ENCODE data around the gene FBP1. TPM values are rescaled to one million over a fixed set of nuclear protein-coding genes. Genes with fewer than 3 reads are reported as not detected.

Gene FBP1
- total RNA-seq, 1 donor from 2014 or later, result not detected

- H3K27me3 ChIP-seq (ENCODE audit: control insufficient read depth, insufficient read depth, low read length), result no peaks in the 10 kb centered on the region
- no peak overlapping the region for H3K4me3 ChIP-seq (ENCODE audit: low read depth, low read length)
- H3K36me3 ChIP-seq (ENCODE audit: control insufficient read depth, insufficient read depth, low read length), result no peaks in the 10 kb centered on the region
- no peak for TF ChIP-seq CTCF (IDR thresholded peaks at IDR 0.05; ENCODE audit: insufficient read depth, low read length, severe bottlenecking)
- DNase-seq (ENCODE audit: low read depth) (no peak), FAIRE-seq (no peak)
Measured at GRCh38 chr9:94624629-94625028, 14.7 kb downstream of the FBP1 start.

GRCh38 chr9:94623253-94623652, 16.1 kb downstream of the FBP1 start:
- Histone ChIP-seq H3K4me3 (ENCODE audit: low read depth, low read length) (no peak overlapping the region), H3K27me3 (ENCODE audit: control insufficient read depth, insufficient read depth, low read length) (no peaks in the 10 kb centered on the region), H3K36me3 (ENCODE audit: control insufficient read depth, insufficient read depth, low read length) (no peaks in the 10 kb centered on the region)
- FAIRE-seq, result no peak
- peak; percentile 15 for DNase-seq (ENCODE audit: low read depth)
- TF ChIP-seq CTCF (IDR thresholded peaks at IDR 0.05; ENCODE audit: insufficient read depth, low read length, severe bottlenecking), result peak; percentile 49

GRCh38 chr9:94622087-94622800, 17.1 kb downstream of the FBP1 start:
- Histone ChIP-seq H3K27me3 (ENCODE audit: control insufficient read depth, insufficient read depth, low read length) (no peaks in the 10 kb centered on the region), H3K4me3 (ENCODE audit: low read depth, low read length) (no peak overlapping the region), H3K36me3 (ENCODE audit: control insufficient read depth, insufficient read depth, low read length) (no peaks in the 10 kb centered on the region)
- FAIRE-seq (no peak), DNase-seq (ENCODE audit: low read depth) (no peak)
- TF ChIP-seq CTCF (IDR thresholded peaks at IDR 0.05; ENCODE audit: insufficient read depth, low read length, severe bottlenecking), result no peak

GRCh38 chr9:94619026-94619425, 20.3 kb downstream of the FBP1 start:
- DNase-seq (ENCODE audit: low read depth) (no peak), FAIRE-seq (no peak)
- TF ChIP-seq CTCF (IDR thresholded peaks at IDR 0.05; ENCODE audit: insufficient read depth, low read length, severe bottlenecking), result no peak
- no peak overlapping the region for H3K4me3 ChIP-seq (ENCODE audit: low read depth, low read length)
- H3K36me3 ChIP-seq (ENCODE audit: control insufficient read depth, insufficient read depth, low read length), result no peaks in the 10 kb centered on the region
- H3K27me3 ChIP-seq (ENCODE audit: control insufficient read depth, insufficient read depth, low read length), result no peaks in the 10 kb centered on the region

GRCh38 chr9:94613003-94613402, 26.3 kb downstream of the FBP1 start:
- no peaks in the 10 kb centered on the region for H3K27me3 ChIP-seq (ENCODE audit: control insufficient read depth, insufficient read depth, low read length)
- H3K36me3 ChIP-seq (ENCODE audit: control insufficient read depth, insufficient read depth, low read length), result no peaks in the 10 kb centered on the region
- H3K4me3 ChIP-seq (ENCODE audit: low read depth, low read length), result no peak overlapping the region
- TF ChIP-seq CTCF (IDR thresholded peaks at IDR 0.05; ENCODE audit: insufficient read depth, low read length, severe bottlenecking), result no peak
- DNase-seq (ENCODE audit: low read depth) (no peak), FAIRE-seq (no peak)

- no peak overlapping the region for H3K4me3 ChIP-seq (ENCODE audit: low read depth, low read length)
- TF ChIP-seq CTCF (IDR thresholded peaks at IDR 0.05; ENCODE audit: insufficient read depth, low read length, severe bottlenecking), result no peak
- no peaks in the 10 kb centered on the region for H3K27me3 ChIP-seq (ENCODE audit: control insufficient read depth, insufficient read depth, low read length)
- FAIRE-seq (no peak), DNase-seq (ENCODE audit: low read depth) (no peak)
- no peaks in the 10 kb centered on the region for H3K36me3 ChIP-seq (ENCODE audit: control insufficient read depth, insufficient read depth, low read length)
Measured at GRCh38 chr9:94612071-94612470, 27.2 kb downstream of the FBP1 start.

All from bronchial epithelial cell (primary cell).